Natural killer cell (primary cell): Measurements from ENCODE around the gene CACNA2D2. TPM values are rescaled to one million over a fixed set of nuclear protein-coding genes. Genes with fewer than 3 reads are reported as not detected.

Experiments used
- ATAC-seq, 3 donors: fragments of 150-1000 bp in 2 of 3; fragments of 200-7000 bp in 1 of 3; cut with Tn5 transposase; 1 replicate in 1 of 3; 2 replicates in 2 of 3; pipeline ENCODE4 v1.10.0; 2021; ENCODE audit warnings: mild to moderate bottlenecking in 2 of 3, moderate library complexity in 2 of 3
- DNase-seq, 2 donors: peaks; one replicate each; pipeline versions ENCODE4 v3.0.0 to v3.0.0-alpha.2; 2013 to 2021; ENCODE audit warnings: mixed read lengths in 1 of 2
- H3K27ac ChIP-seq: one replicate; pipeline ENCODE4 v1.5.1; 2013; ENCODE audit warnings: mild to moderate bottlenecking, low read length
- H3K27me3 ChIP-seq: one replicate; pipeline ENCODE4 v1.6.1; 2013; ENCODE audit warnings: low read length; ENCODE audit not compliant: control insufficient read depth, insufficient read depth
- H3K36me3 ChIP-seq: one replicate; pipeline ENCODE4 v1.6.1; 2013; ENCODE audit warnings: low read length; ENCODE audit not compliant: control insufficient read depth, insufficient read depth
- H3K4me1 ChIP-seq: one replicate; pipeline ENCODE4 v1.6.1; 2013; ENCODE audit warnings: low read length; ENCODE audit not compliant: control insufficient read depth, insufficient read depth
- H3K4me3 ChIP-seq: one replicate; pipeline ENCODE4 v1.5.1; 2013; ENCODE audit warnings: low read length
- H3K9me3 ChIP-seq: one replicate; pipeline ENCODE4 v1.6.1; 2013; ENCODE audit warnings: low read length; ENCODE audit not compliant: control insufficient read depth, insufficient read depth
- H3K27ac Mint-ChIP-seq, 2 donors: one replicate each; pipeline ENCODE4 v1.8.0; 2022; ENCODE audit warnings: mild to moderate bottlenecking in 2 of 2, mixed read lengths in 2 of 2, moderate library complexity in 1 of 2
- H3K27me3 Mint-ChIP-seq, 2 donors: one replicate each; pipeline ENCODE4 v1.8.0; 2022; ENCODE audit warnings: low read depth in 2 of 2, mixed read lengths in 2 of 2
- H3K36me3 Mint-ChIP-seq: one replicate; pipeline ENCODE4 v1.8.0; 2022; ENCODE audit warnings: mixed read lengths
- H3K4me1 Mint-ChIP-seq, 2 donors: one replicate each; pipeline ENCODE4 v1.8.0; 2022; ENCODE audit warnings: mixed read lengths in 2 of 2
- H3K4me3 Mint-ChIP-seq: one replicate; pipeline ENCODE4 v1.8.0; 2022; ENCODE audit warnings: mild to moderate bottlenecking, moderate library complexity, mixed read lengths
- H3K9me3 Mint-ChIP-seq, 2 donors: one replicate each; pipeline ENCODE4 v1.8.0; 2022; ENCODE audit warnings: mixed read lengths in 2 of 2
- WGBS: methylation state at CpG from one replicate; pipeline ENCODE4 v1.1.7; 2013; ENCODE audit warnings: missing lambda C conversion rate; ENCODE audit not compliant: insufficient coverage; 5-methylcytosine and 5-hydroxymethylcytosine counted together
- intact Hi-C: fragments of 100-400 bp; cut with micrococcal nuclease; formaldehyde crosslinking; loops from one replicate; pipeline ENCODE4 v1.14.2; 2022
- total RNA-seq, 4 donors: library from RNA; stranded (reverse); fragments of 120-200 nt in 1 of 4; gene quantifications; one replicate each; pipeline versions ENCODE4 v1.2.3 to v1.2.4, GENCODE V29; 2013 to 2022
- TF ChIP-seq, protein P1 (sequence below): fragments of 200-600 bp; IDR thresholded peaks from one replicate; pipeline ENCODE4 v1.8.0; 2022; ENCODE audit warnings: antibody characterized with exemption

CACNA2D2 gene
- total RNA-seq, 3 donors from 2014 or later (not counting 1 experiment from before 2014, with no cell fraction given) = 36.5 to 56.4 (median 43.8) TPM

DNA sequence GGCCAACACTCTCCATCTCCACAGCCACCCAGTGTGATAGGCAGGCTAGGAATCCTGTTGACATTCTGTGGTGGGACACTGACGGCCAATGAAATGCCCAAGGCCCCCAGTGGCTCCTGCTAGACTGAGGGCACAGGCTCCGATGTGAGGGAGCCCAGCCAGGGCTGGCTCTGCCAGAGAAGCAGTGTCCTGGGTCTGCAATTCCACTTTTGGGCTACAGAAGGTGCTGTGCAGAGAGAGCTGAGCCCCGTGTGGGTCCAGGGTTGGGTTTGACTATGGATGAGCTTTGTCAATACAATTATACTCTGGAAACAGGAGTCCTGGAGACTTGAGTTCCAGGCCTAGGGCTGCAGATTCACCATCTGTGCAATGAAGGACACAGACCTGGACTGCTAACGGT is 88.4 kb downstream of the CACNA2D2 start:
- H3K9me3 Mint-ChIP-seq = no peaks in the 10 kb centered on the region
- H3K4me1 ChIP-seq = peaks cover 41% of the 10 kb centered on the region
- TF ChIP-seq, protein P1, sequence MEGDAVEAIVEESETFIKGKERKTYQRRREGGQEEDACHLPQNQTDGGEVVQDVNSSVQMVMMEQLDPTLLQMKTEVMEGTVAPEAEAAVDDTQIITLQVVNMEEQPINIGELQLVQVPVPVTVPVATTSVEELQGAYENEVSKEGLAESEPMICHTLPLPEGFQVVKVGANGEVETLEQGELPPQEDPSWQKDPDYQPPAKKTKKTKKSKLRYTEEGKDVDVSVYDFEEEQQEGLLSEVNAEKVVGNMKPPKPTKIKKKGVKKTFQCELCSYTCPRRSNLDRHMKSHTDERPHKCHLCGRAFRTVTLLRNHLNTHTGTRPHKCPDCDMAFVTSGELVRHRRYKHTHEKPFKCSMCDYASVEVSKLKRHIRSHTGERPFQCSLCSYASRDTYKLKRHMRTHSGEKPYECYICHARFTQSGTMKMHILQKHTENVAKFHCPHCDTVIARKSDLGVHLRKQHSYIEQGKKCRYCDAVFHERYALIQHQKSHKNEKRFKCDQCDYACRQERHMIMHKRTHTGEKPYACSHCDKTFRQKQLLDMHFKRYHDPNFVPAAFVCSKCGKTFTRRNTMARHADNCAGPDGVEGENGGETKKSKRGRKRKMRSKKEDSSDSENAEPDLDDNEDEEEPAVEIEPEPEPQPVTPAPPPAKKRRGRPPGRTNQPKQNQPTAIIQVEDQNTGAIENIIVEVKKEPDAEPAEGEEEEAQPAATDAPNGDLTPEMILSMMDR = no peak
- no peaks in the 10 kb centered on the region for H3K27me3 Mint-ChIP-seq
- H3K4me3 Mint-ChIP-seq = no peak overlapping the region
- no peak overlapping the region for H3K27ac ChIP-seq
- 79% methylated on average over 4 of the region's 4 CpGs for WGBS
- no peaks in the 10 kb centered on the region for H3K36me3 Mint-ChIP-seq
- peaks cover 33 to 57% of the 10 kb centered on the region in 2 donors for H3K4me1 Mint-ChIP-seq
- no peak for DNase-seq
- H3K27ac Mint-ChIP-seq = no peak overlapping the region
- intact Hi-C loops = no loop called here
- no peak overlapping the region for H3K4me3 ChIP-seq
- no peaks in the 10 kb centered on the region for H3K9me3 ChIP-seq
- ATAC-seq = no peak
- no peaks in the 10 kb centered on the region for H3K27me3 ChIP-seq
- H3K36me3 ChIP-seq = no peaks in the 10 kb centered on the region

DNA sequence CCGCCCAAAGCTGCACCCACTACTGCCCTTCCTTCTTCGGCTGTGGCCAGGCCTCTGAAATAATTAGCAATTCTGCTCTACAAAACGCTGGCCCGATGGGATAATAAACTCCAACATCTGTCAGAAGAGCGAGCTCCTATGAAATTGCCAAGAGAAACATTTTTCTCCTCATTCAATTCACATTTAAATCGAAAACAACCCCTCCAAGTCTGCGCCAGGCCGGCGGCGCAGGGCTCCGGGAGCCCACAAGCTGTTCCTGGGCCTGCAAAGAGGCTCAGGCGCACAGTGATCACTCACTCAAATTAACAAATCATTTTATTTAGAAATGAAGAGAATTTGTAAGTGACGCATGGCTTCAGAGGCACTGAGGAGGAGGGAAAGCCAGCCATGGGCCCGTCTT is 88.8 kb downstream of the CACNA2D2 start:
- Mint-ChIP-seq H3K36me3 (no peaks in the 10 kb centered on the region), H3K27ac (no peak overlapping the region), H3K9me3 (no peaks in the 10 kb centered on the region), H3K4me3 (no peak overlapping the region), H3K27me3 (no peaks in the 10 kb centered on the region), H3K4me1 (peaks cover 33 to 57% of the 10 kb centered on the region in 2 donors)
- H3K4me3 ChIP-seq = no peak overlapping the region
- no peaks in the 10 kb centered on the region for H3K36me3 ChIP-seq
- intact Hi-C loops = no loop called here
- no peak overlapping the region for H3K27ac ChIP-seq
- TF ChIP-seq, protein P1 = no peak
- DNase-seq (no peak), ATAC-seq (no peak)
- no peaks in the 10 kb centered on the region for H3K9me3 ChIP-seq
- peaks cover 41% of the 10 kb centered on the region for H3K4me1 ChIP-seq
- WGBS = 91% methylated on average over 12 of the region's 14 CpGs
- no peaks in the 10 kb centered on the region for H3K27me3 ChIP-seq

DNA sequence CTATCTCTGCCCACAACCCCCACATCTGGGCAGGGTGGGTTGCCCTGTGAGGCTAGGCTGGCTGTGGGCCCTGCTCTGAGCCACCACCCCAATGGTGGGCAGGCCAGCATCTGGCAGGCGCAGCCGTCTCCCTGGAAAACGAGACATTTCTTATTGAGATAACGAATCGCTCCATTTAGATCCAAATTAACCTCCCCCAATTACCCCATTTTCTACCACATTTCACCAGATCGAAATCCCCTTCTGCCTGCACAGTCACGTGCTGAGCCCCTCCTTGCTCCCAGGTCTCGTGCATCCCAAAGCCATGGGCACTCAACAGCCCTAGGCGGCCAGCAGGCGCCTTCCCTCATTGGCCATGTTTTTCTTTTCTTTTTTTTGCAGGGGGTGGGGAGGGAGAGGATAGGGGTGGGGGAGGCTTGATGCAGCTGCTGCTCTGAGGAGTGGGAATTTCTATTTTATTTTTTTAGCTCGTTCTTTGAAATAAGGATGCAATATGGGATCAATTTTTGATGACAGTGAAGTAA is 91.1 kb downstream of the CACNA2D2 start:
- peaks cover 21 to 46% of the 10 kb centered on the region in 2 donors for H3K4me1 Mint-ChIP-seq
- no peak overlapping the region for H3K4me3 ChIP-seq
- no peaks in the 10 kb centered on the region for H3K36me3 Mint-ChIP-seq
- H3K9me3 Mint-ChIP-seq = no peaks in the 10 kb centered on the region
- no peak overlapping the region for H3K27ac ChIP-seq
- intact Hi-C loops = no loop called here
- ATAC-seq = no peak
- TF ChIP-seq, protein P1 = no peak
- H3K27me3 ChIP-seq = no peaks in the 10 kb centered on the region
- DNase-seq = no peak
- H3K9me3 ChIP-seq = no peaks in the 10 kb centered on the region
- H3K27me3 Mint-ChIP-seq = no peaks in the 10 kb centered on the region
- H3K27ac Mint-ChIP-seq = no peak overlapping the region
- H3K4me3 Mint-ChIP-seq = no peak overlapping the region
- H3K4me1 ChIP-seq = peaks cover 29% of the 10 kb centered on the region
- 94% methylated on average over 11 of the region's 11 CpGs for WGBS
- no peaks in the 10 kb centered on the region for H3K36me3 ChIP-seq

DNA sequence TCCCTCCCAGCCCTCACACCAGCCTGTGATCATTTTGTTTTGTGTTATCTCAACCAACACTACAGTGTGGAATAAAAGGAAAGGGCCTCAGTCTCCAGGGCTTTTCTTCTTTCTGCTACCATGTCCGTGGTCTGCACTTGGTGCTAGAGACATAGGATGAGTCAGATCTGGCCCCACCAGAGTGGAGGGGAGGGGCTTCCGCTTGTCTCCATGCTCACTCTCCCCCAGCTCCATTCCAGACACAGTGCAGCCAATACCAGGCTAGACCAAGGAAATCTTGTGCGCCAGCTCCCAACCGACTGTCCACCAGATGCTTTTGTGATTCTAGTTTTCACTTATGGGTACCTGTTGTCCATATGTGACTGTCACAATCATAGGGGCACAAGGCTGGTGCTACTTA is 92.2 kb downstream of the CACNA2D2 start:
- peaks cover 0 to 3% of the 10 kb centered on the region in 2 donors for H3K9me3 Mint-ChIP-seq
- no peak overlapping the region for H3K4me3 ChIP-seq
- WGBS = 96% methylated on average over 3 of the region's 4 CpGs
- H3K9me3 ChIP-seq = no peaks in the 10 kb centered on the region
- H3K36me3 Mint-ChIP-seq = no peaks in the 10 kb centered on the region
- no peaks in the 10 kb centered on the region for H3K27me3 Mint-ChIP-seq
- no peak overlapping the region for H3K27ac ChIP-seq
- intact Hi-C loops = no loop called here
- no peaks in the 10 kb centered on the region for H3K36me3 ChIP-seq
- H3K27ac Mint-ChIP-seq = no peak overlapping the region
- ATAC-seq = no peak
- peaks cover 18% of the 10 kb centered on the region for H3K4me1 ChIP-seq
- H3K4me1 Mint-ChIP-seq = peaks cover 10 to 42% of the 10 kb centered on the region in 2 donors
- no peak overlapping the region for H3K4me3 Mint-ChIP-seq
- no peak for DNase-seq
- TF ChIP-seq, protein P1 = no peak
- H3K27me3 ChIP-seq = no peaks in the 10 kb centered on the region
